SK-N-SH (cell line): ENCODE measurements around the gene MAN1A1.

Experiments used
- CTCF ChIP-seq: fragments of 200-600 bp; sonication (generic); IDR thresholded peaks from 2 replicates; pipeline ENCODE4 v1.6.1; 2017; ENCODE audit warnings: antibody characterized with exemption, mild to moderate bottlenecking, moderate library complexity
- EP300 ChIP-seq, 2 experiments: IDR thresholded peaks; 2 replicates each; pipeline versions ENCODE4 v1.4.0 to v1.6.1; 2012; ENCODE audit warnings: borderline replicate concordance in 1 of 2, low read depth in 1 of 2, low read length in 1 of 2
- EZH2phosphoT487 ChIP-seq: fragments of 200-600 bp; sonication (generic); IDR thresholded peaks from 2 replicates; pipeline ENCODE4 v1.6.1; 2017; ENCODE audit warnings: low read depth, mixed run types, mild to moderate bottlenecking, antibody characterized with exemption, moderate library complexity, borderline replicate concordance
- FOXJ3 ChIP-seq: sonication (generic); formaldehyde crosslinking; IDR thresholded peaks from 2 replicates; pipeline ENCODE4 v1.5.1; 2020; ENCODE audit warnings: mild to moderate bottlenecking, missing genetic modification reagents
- GABPA ChIP-seq: IDR thresholded peaks from 2 replicates; pipeline ENCODE4 v1.4.0; 2012; ENCODE audit warnings: low read depth, mild to moderate bottlenecking
- NFIC ChIP-seq: IDR thresholded peaks from 2 replicates; pipeline ENCODE4 v1.4.0; 2012; ENCODE audit warnings: borderline replicate concordance
- POLR2AphosphoS5 ChIP-seq: IDR thresholded peaks from 2 replicates; pipeline ENCODE4 v1.6.1; 2012; ENCODE audit warnings: low read depth, low read length
- TAF1 ChIP-seq: IDR thresholded peaks from 2 replicates; pipeline ENCODE4 v1.6.1; 2012; ENCODE audit warnings: low read depth, mild to moderate bottlenecking, low read length, moderate library complexity, borderline replicate concordance
- USF1 ChIP-seq: IDR thresholded peaks from 2 replicates; pipeline ENCODE4 v1.4.0; 2012; ENCODE audit warnings: low read depth, borderline replicate concordance
- TF ChIP-seq, protein P1 (sequence below): IDR thresholded peaks from 2 replicates; pipeline ENCODE4 v1.6.1; 2012; ENCODE audit warnings: mild to moderate bottlenecking, low read depth, low read length, moderate library complexity

- TF ChIP-seq CTCF = no peak; the same call in 1 of the 2 replicates
- TF ChIP-seq GABPA = no peak
- no peak for TF ChIP-seq TAF1
- TF ChIP-seq POLR2AphosphoS5 = no peak
- no peak for TF ChIP-seq EP300 (IDR thresholded peaks at IDR 0.05; ENCODE audit: borderline replicate concordance in 1 of 2, low read depth in 1 of 2, low read length in 1 of 2)
- TF ChIP-seq EZH2phosphoT487 = no peak
- TF ChIP-seq NFIC = no peak
- TF ChIP-seq FOXJ3 = no peak
- TF ChIP-seq, protein P1, sequence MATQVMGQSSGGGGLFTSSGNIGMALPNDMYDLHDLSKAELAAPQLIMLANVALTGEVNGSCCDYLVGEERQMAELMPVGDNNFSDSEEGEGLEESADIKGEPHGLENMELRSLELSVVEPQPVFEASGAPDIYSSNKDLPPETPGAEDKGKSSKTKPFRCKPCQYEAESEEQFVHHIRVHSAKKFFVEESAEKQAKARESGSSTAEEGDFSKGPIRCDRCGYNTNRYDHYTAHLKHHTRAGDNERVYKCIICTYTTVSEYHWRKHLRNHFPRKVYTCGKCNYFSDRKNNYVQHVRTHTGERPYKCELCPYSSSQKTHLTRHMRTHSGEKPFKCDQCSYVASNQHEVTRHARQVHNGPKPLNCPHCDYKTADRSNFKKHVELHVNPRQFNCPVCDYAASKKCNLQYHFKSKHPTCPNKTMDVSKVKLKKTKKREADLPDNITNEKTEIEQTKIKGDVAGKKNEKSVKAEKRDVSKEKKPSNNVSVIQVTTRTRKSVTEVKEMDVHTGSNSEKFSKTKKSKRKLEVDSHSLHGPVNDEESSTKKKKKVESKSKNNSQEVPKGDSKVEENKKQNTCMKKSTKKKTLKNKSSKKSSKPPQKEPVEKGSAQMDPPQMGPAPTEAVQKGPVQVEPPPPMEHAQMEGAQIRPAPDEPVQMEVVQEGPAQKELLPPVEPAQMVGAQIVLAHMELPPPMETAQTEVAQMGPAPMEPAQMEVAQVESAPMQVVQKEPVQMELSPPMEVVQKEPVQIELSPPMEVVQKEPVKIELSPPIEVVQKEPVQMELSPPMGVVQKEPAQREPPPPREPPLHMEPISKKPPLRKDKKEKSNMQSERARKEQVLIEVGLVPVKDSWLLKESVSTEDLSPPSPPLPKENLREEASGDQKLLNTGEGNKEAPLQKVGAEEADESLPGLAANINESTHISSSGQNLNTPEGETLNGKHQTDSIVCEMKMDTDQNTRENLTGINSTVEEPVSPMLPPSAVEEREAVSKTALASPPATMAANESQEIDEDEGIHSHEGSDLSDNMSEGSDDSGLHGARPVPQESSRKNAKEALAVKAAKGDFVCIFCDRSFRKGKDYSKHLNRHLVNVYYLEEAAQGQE = no peak
- no peak for TF ChIP-seq USF1
These were observed 64.6 kb downstream of the MAN1A1 start for GRCh38 chr6:119284861-119285521.
